HEK293 (cell line): Measurements from ENCODE around the gene HIPK1.
A peak's percentile ranks its signal among the peaks of the same experiment; 100 is the strongest.

ENCODE experiments used
- CTCF ChIA-PET: fragments of 350-600 bp; formaldehyde crosslinking; extraction: SDS; loops from one replicate; lab custom pipeline; 2021; ENCODE audit warnings: antibody characterized with exemption; lab: Yijun Ruan, JAX
- POLR2A ChIA-PET: fragments of 300-600 bp; formaldehyde crosslinking; extraction: SDS; loops from one replicate; lab custom pipeline; 2020; ENCODE audit warnings: antibody characterized with exemption, inconsistent platforms; lab: Yijun Ruan, JAX
- H3K27ac ChIP-seq: fragments of 200-500 bp; sonication (Bioruptor generic); 2 replicates; pipeline ENCODE4 v1.5.1; 2014; ENCODE audit warnings: low read depth, low read length, control low read depth, inconsistent platforms; ENCODE audit errors: extremely low read depth
- H3K36me3 ChIP-seq, 2 experiments: fragments of 200-500 bp in 1 of 2; sonication (Bioruptor generic) in 1 of 2; 1 replicate in 1 of 2; 2 replicates in 1 of 2; pipeline ENCODE4 v1.5.1; 2014 to 2017; ENCODE audit warnings: inconsistent platforms in 2 of 2, low read length in 2 of 2; ENCODE audit not compliant: control insufficient read depth in 2 of 2, insufficient read depth in 1 of 2
- H3K4me1 ChIP-seq: fragments of 200-500 bp; sonication (Bioruptor generic); 2 replicates; pipeline ENCODE4 v1.5.1; 2014; ENCODE audit warnings: mild to moderate bottlenecking, low read length, inconsistent platforms; ENCODE audit not compliant: control insufficient read depth, insufficient read depth
- H3K4me3 ChIP-seq: 2 replicates; pipeline ENCODE4 v1.5.1; 2011; ENCODE audit warnings: low read depth, mild to moderate bottlenecking, control low read depth, low read length, moderate library complexity
- H3K9me3 ChIP-seq: fragments of 200-500 bp; sonication (Bioruptor generic); 2 replicates; pipeline ENCODE4 v1.5.1; 2014; ENCODE audit warnings: low read depth, low read length, inconsistent platforms; ENCODE audit not compliant: control insufficient read depth, insufficient read depth
- ATF2 ChIP-seq: fragments of 450-650 bp; formaldehyde crosslinking; IDR thresholded peaks from 2 replicates; pipeline ENCODE4 v1.5.1; 2016; ENCODE audit warnings: missing biosample characterization, missing genetic modification characterization, low read depth
- KLF9 ChIP-seq: fragments of 450-650 bp; formaldehyde crosslinking; IDR thresholded peaks from 2 replicates; pipeline ENCODE4 v1.5.1; 2016; ENCODE audit warnings: missing biosample characterization, missing genetic modification characterization, low read depth
- MYNN ChIP-seq: fragments of 450-650 bp; formaldehyde crosslinking; IDR thresholded peaks from 2 replicates; pipeline ENCODE4 v1.5.1; 2016; ENCODE audit warnings: missing biosample characterization, missing genetic modification characterization, borderline replicate concordance
- REPIN1 ChIP-seq: fragments of 450-650 bp; formaldehyde crosslinking; IDR thresholded peaks from 2 replicates; pipeline ENCODE4 v1.5.1; 2017; ENCODE audit warnings: missing biosample characterization, missing genetic modification characterization, low read depth
- ZBTB17 ChIP-seq: fragments of 450-650 bp; formaldehyde crosslinking; IDR thresholded peaks from 2 replicates; pipeline ENCODE4 v1.5.1; 2016; ENCODE audit warnings: missing biosample characterization, missing genetic modification characterization
- ZIC2 ChIP-seq: fragments of 450-650 bp; formaldehyde crosslinking; IDR thresholded peaks from 2 replicates; pipeline ENCODE4 v1.5.1; 2016; ENCODE audit warnings: missing biosample characterization, missing genetic modification characterization
- ZNF132 ChIP-seq: fragments of 450-650 bp; formaldehyde crosslinking; IDR thresholded peaks from 2 replicates; pipeline ENCODE4 v1.5.1; 2017; ENCODE audit warnings: missing biosample characterization, missing genetic modification characterization, borderline replicate concordance
- ZNF174 ChIP-seq: fragments of 450-650 bp; formaldehyde crosslinking; IDR thresholded peaks from 2 replicates; pipeline ENCODE4 v1.5.0; 2017; ENCODE audit warnings: missing biosample characterization, mild to moderate bottlenecking, missing genetic modification characterization
- ZNF202 ChIP-seq: fragments of 450-650 bp; formaldehyde crosslinking; IDR thresholded peaks from 2 replicates; pipeline ENCODE4 v1.5.1; 2016; ENCODE audit warnings: missing biosample characterization, missing genetic modification characterization, borderline replicate concordance
- ZNF223 ChIP-seq: fragments of 450-650 bp; formaldehyde crosslinking; IDR thresholded peaks from 2 replicates; pipeline ENCODE4 v1.5.1; 2016; ENCODE audit warnings: missing biosample characterization, missing genetic modification characterization
- ZNF350 ChIP-seq: fragments of 450-650 bp; formaldehyde crosslinking; IDR thresholded peaks from 2 replicates; pipeline ENCODE4 v1.5.0; 2017; ENCODE audit warnings: missing biosample characterization, mild to moderate bottlenecking, missing genetic modification characterization
- ZNF404 ChIP-seq: fragments of 450-650 bp; formaldehyde crosslinking; IDR thresholded peaks from 2 replicates; pipeline ENCODE4 v1.5.1; 2017; ENCODE audit warnings: missing biosample characterization, missing genetic modification characterization
- ZNF433 ChIP-seq: fragments of 450-650 bp; formaldehyde crosslinking; IDR thresholded peaks from 2 replicates; pipeline ENCODE4 v1.5.1; 2016; ENCODE audit warnings: missing biosample characterization, missing genetic modification characterization, low read depth
- ZNF473 ChIP-seq: fragments of 450-650 bp; formaldehyde crosslinking; IDR thresholded peaks from 2 replicates; pipeline ENCODE4 v1.5.1; 2017; ENCODE audit warnings: missing biosample characterization, missing genetic modification characterization
- ZNF514 ChIP-seq: fragments of 450-650 bp; formaldehyde crosslinking; IDR thresholded peaks from 2 replicates; pipeline ENCODE4 v1.5.1; 2016; ENCODE audit warnings: missing biosample characterization, missing genetic modification characterization
- ZNF76 ChIP-seq: fragments of 450-650 bp; formaldehyde crosslinking; IDR thresholded peaks from 2 replicates; pipeline ENCODE4; 2016; ENCODE audit warnings: low read depth, missing biosample characterization, missing genetic modification characterization, borderline replicate concordance
- ZNF791 ChIP-seq: fragments of 450-650 bp; formaldehyde crosslinking; IDR thresholded peaks from 2 replicates; pipeline ENCODE4 v1.5.1; 2016; ENCODE audit warnings: missing biosample characterization, missing genetic modification characterization
- TF ChIP-seq, protein P1 (sequence below): fragments of 450-650 bp; formaldehyde crosslinking; IDR thresholded peaks from 2 replicates; pipeline ENCODE4 v1.5.1; 2016; ENCODE audit warnings: missing biosample characterization, missing genetic modification characterization
- TF ChIP-seq, protein P2 (sequence below): fragments of 450-650 bp; formaldehyde crosslinking; IDR thresholded peaks from 2 replicates; pipeline ENCODE4 v1.5.1; 2016; ENCODE audit warnings: missing biosample characterization, missing genetic modification characterization, borderline replicate concordance
- TF ChIP-seq, protein P3 (sequence below): fragments of 450-650 bp; formaldehyde crosslinking; IDR thresholded peaks from 2 replicates; pipeline ENCODE4 v1.5.1; 2016; ENCODE audit warnings: missing biosample characterization, missing genetic modification characterization
- TF ChIP-seq, protein P4 (sequence below): fragments of 450-650 bp; formaldehyde crosslinking; IDR thresholded peaks from 2 replicates; pipeline ENCODE4; 2016; ENCODE audit warnings: missing biosample characterization, missing genetic modification characterization
- TF ChIP-seq, protein P5 (sequence below): fragments of 450-650 bp; formaldehyde crosslinking; IDR thresholded peaks from 2 replicates; pipeline ENCODE4 v1.5.1; 2016; ENCODE audit warnings: missing biosample characterization, missing genetic modification characterization

HIPK1 gene

DNA sequence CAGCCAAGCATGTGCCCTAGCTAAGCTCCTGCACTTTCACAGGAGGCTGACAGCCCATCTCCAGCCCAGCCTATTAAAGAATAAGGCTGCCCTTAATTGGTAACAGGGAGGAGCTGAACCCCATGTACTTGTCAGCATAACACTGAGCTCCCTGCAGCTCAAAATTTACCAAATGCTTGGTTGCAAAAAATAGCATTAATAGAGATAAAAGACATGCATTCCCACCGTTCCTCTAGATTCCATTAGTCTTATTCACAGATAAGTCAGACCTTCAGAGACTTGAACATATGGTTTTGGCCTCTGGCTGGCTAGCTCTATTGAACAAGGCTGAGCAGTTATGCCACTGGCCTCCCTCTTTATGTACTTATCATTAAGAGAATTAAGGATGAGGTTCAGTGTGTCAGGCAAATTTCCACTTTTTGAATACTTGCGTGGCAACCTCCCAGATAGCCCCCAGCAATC is 79.4 kb downstream of the HIPK1 start:
- Histone ChIP-seq H3K27ac (no peak overlapping the region), H3K9me3 (no peaks in the 10 kb centered on the region), H3K36me3 (no peaks in the 10 kb centered on the region), H3K4me3 (no peak overlapping the region), H3K4me1 (no peaks in the 10 kb centered on the region)
- CTCF ChIA-PET = interaction anchor here (0.5 to 1.1 kb wide), 2 partner anchors 29 to 275 kb away, joined by 3 read pairs; no protein-coding TSS in a partner anchor
- POLR2A ChIA-PET = no interaction called here
- TF ChIP-seq, protein P1, sequence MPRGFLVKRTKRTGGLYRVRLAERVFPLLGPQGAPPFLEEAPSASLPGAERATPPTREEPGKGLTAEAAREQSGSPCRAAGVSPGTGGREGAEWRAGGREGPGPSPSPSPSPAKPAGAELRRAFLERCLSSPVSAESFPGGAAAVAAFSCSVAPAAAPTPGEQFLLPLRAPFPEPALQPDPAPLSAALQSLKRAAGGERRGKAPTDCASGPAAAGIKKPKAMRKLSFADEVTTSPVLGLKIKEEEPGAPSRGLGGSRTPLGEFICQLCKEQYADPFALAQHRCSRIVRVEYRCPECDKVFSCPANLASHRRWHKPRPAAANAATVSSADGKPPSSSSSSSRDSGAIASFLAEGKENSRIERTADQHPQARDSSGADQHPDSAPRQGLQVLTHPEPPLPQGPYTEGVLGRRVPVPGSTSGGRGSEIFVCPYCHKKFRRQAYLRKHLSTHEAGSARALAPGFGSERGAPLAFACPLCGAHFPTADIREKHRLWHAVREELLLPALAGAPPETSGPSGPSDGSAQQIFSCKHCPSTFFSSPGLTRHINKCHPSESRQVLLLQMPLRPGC = no peak
- TF ChIP-seq ZNF76 (no peak), ZNF433 (tag by site-specific recombination) (no peak), ZNF473 (tag by site-specific recombination) (no peak), ZNF404 (tag by site-specific recombination) (no peak), REPIN1 (tag by site-specific recombination) (no peak), KLF9 (no peak), ZNF350 (tag by site-specific recombination) (no peak), ZNF791 (no peak), ZNF514 (tag by site-specific recombination) (no peak), ZNF223 (no peak), MYNN (tag by site-specific recombination) (no peak)
- TF ChIP-seq, protein P2, sequence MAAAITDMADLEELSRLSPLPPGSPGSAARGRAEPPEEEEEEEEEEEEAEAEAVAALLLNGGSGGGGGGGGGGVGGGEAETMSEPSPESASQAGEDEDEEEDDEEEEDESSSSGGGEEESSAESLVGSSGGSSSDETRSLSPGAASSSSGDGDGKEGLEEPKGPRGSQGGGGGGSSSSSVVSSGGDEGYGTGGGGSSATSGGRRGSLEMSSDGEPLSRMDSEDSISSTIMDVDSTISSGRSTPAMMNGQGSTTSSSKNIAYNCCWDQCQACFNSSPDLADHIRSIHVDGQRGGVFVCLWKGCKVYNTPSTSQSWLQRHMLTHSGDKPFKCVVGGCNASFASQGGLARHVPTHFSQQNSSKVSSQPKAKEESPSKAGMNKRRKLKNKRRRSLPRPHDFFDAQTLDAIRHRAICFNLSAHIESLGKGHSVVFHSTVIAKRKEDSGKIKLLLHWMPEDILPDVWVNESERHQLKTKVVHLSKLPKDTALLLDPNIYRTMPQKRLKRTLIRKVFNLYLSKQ (tag by site-specific recombination) = no peak

GRCh38 chr1:114008993-114009392 is 79.9 kb downstream of the HIPK1 start:
- TF ChIP-seq ZNF132 (tag by site-specific recombination) = no peak
- peak; percentile 48 for TF ChIP-seq ZIC2 (tag by site-specific recombination)
- TF ChIP-seq, protein P3, sequence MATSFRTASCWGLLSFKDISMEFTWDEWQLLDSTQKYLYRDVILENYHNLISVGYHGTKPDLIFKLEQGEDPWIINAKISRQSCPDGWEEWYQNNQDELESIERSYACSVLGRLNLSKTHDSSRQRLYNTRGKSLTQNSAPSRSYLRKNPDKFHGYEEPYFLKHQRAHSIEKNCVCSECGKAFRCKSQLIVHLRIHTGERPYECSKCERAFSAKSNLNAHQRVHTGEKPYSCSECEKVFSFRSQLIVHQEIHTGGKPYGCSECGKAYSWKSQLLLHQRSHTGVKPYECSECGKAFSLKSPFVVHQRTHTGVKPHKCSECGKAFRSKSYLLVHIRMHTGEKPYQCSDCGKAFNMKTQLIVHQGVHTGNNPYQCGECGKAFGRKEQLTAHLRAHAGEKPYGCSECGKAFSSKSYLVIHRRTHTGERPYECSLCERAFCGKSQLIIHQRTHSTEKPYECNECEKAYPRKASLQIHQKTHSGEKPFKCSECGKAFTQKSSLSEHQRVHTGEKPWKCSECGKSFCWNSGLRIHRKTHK = no peak
- TF ChIP-seq, all 188 proteins: peak for 1
- CTCF ChIA-PET = interaction anchor here (0.5 to 1.2 kb wide), 3 partner anchors 8 to 274 kb away, joined by 3 to 6 read pairs (median 3); no protein-coding TSS in a partner anchor
- POLR2A ChIA-PET = no interaction called here

GRCh38 chr1:114009393-114009792 is 80.3 kb downstream of the HIPK1 start:
- H3K27ac ChIP-seq = no peak overlapping the region
- no peaks in the 10 kb centered on the region for H3K4me1 ChIP-seq
- no peaks in the 10 kb centered on the region for H3K36me3 ChIP-seq
- TF ChIP-seq ATF2 (tag by site-specific recombination) (no peak), ZBTB17 (no peak), ZNF202 (tag by site-specific recombination) (no peak), ZNF174 (no peak)
- TF ChIP-seq, protein P4, sequence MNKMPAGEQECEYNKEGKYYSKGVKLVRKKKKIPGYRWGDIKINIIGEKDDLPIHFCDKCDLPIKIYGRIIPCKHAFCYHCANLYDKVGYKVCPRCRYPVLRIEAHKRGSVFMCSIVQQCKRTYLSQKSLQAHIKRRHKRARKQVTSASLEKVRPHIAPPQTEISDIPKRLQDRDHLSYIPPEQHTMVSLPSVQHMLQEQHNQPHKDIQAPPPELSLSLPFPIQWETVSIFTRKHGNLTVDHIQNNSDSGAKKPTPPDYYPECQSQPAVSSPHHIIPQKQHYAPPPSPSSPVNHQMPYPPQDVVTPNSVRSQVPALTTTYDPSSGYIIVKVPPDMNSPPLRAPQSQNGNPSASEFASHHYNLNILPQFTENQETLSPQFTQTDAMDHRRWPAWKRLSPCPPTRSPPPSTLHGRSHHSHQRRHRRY = no peak
- TF ChIP-seq, protein P5, sequence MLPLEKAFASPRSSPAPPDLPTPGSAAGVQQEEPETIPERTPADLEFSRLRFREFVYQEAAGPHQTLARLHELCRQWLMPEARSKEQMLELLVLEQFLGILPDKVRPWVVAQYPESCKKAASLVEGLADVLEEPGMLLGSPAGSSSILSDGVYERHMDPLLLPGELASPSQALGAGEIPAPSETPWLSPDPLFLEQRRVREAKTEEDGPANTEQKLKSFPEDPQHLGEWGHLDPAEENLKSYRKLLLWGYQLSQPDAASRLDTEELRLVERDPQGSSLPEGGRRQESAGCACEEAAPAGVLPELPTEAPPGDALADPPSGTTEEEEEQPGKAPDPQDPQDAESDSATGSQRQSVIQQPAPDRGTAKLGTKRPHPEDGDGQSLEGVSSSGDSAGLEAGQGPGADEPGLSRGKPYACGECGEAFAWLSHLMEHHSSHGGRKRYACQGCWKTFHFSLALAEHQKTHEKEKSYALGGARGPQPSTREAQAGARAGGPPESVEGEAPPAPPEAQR (tag by site-specific recombination) = no peak
- TF ChIP-seq, all 188 proteins: peak for 0
- no peak overlapping the region for H3K4me3 ChIP-seq
- CTCF ChIA-PET = interaction anchor here (0.6 to 1.7 kb wide), 5 partner anchors 8 to 873 kb away, joined by 3 to 6 read pairs (median 4); partner anchors contain the start of gene OLFML3
- POLR2A ChIA-PET = no interaction called here
- no peaks in the 10 kb centered on the region for H3K9me3 ChIP-seq

More at GRCh38 chr1:114008993-114009392, 79.9 kb downstream of the HIPK1 start:
- no peak overlapping the region for H3K4me3 ChIP-seq
- H3K27ac ChIP-seq = no peak overlapping the region
- H3K9me3 ChIP-seq = no peaks in the 10 kb centered on the region
- H3K4me1 ChIP-seq = no peaks in the 10 kb centered on the region
- no peaks in the 10 kb centered on the region for H3K36me3 ChIP-seq
